Progenitor cell of endocrine pancreas (in vitro differentiated cells): ENCODE data around the gene FASN. TPM values are rescaled to one million over a fixed set of nuclear protein-coding genes. Genes with fewer than 3 reads are reported as not detected.

Source experiments
- DNase-seq: peaks from one replicate; pipeline ENCODE4 v3.0.0; 2021; ENCODE audit warnings: low spot score; ENCODE audit not compliant: unreplicated experiment
- H3K27ac Mint-ChIP-seq: 2 replicates; pipeline ENCODE4 v1.8.0; 2021; ENCODE audit warnings: mild to moderate bottlenecking, moderate library complexity, mixed read lengths
- H3K27me3 Mint-ChIP-seq: 2 replicates; pipeline ENCODE4 v1.8.0; 2021; ENCODE audit warnings: mixed read lengths
- H3K36me3 Mint-ChIP-seq: 2 replicates; pipeline ENCODE4 v1.8.0; 2022; ENCODE audit warnings: mixed read lengths; ENCODE audit not compliant: insufficient read depth
- H3K4me1 Mint-ChIP-seq: 2 replicates; pipeline ENCODE4 v1.8.0; 2021; ENCODE audit warnings: low read depth, mixed read lengths
- H3K4me3 Mint-ChIP-seq: 2 replicates; pipeline ENCODE4 v1.8.0; 2021; ENCODE audit warnings: low read depth, mild to moderate bottlenecking, moderate library complexity, mixed read lengths
- H3K9me3 Mint-ChIP-seq: 2 replicates; pipeline ENCODE4 v1.8.0; 2021; ENCODE audit warnings: low read depth, mixed read lengths
- total RNA-seq: library from RNA; stranded (reverse); gene quantifications from 2 replicates; pipeline ENCODE4 v1.2.1, GENCODE V29; 2021
- TF ChIP-seq, protein P1 (sequence below): fragments of 200-600 bp; sonication (generic); IDR thresholded peaks from one replicate; pipeline ENCODE4 v1.5.0; 2021; ENCODE audit warnings: antibody characterized with exemption, mild to moderate bottlenecking; ENCODE audit not compliant: unreplicated experiment

The FASN gene
- total RNA-seq, 1 donor from 2014 or later = 308 TPM

- H3K4me1 Mint-ChIP-seq = no peaks in the 10 kb centered on the region
- no peak overlapping the region for H3K27ac Mint-ChIP-seq
- H3K9me3 Mint-ChIP-seq = no peaks in the 10 kb centered on the region
- H3K27me3 Mint-ChIP-seq = no peaks in the 10 kb centered on the region
- DNase-seq = no peak
- TF ChIP-seq, protein P1, sequence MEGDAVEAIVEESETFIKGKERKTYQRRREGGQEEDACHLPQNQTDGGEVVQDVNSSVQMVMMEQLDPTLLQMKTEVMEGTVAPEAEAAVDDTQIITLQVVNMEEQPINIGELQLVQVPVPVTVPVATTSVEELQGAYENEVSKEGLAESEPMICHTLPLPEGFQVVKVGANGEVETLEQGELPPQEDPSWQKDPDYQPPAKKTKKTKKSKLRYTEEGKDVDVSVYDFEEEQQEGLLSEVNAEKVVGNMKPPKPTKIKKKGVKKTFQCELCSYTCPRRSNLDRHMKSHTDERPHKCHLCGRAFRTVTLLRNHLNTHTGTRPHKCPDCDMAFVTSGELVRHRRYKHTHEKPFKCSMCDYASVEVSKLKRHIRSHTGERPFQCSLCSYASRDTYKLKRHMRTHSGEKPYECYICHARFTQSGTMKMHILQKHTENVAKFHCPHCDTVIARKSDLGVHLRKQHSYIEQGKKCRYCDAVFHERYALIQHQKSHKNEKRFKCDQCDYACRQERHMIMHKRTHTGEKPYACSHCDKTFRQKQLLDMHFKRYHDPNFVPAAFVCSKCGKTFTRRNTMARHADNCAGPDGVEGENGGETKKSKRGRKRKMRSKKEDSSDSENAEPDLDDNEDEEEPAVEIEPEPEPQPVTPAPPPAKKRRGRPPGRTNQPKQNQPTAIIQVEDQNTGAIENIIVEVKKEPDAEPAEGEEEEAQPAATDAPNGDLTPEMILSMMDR = no peak
- H3K4me3 Mint-ChIP-seq = no peak overlapping the region
- H3K36me3 Mint-ChIP-seq = peaks cover 2% of the 10 kb centered on the region
Observed at GRCh38 chr17:82060614-82061013, 37.4 kb downstream of the FASN start.

GRCh38 chr17:82060001-82060380 is 38.0 kb downstream of the FASN start:
- Mint-ChIP-seq H3K4me1 (no peaks in the 10 kb centered on the region), H3K9me3 (no peaks in the 10 kb centered on the region), H3K27ac (no peak overlapping the region), H3K4me3 (no peak overlapping the region), H3K27me3 (no peaks in the 10 kb centered on the region), H3K36me3 (peaks cover 2% of the 10 kb centered on the region)
- TF ChIP-seq, protein P1 = no peak
- no peak for DNase-seq

- no peak for DNase-seq
- Mint-ChIP-seq H3K4me1 (no peaks in the 10 kb centered on the region), H3K9me3 (no peaks in the 10 kb centered on the region), H3K36me3 (peaks cover 2% of the 10 kb centered on the region), H3K27ac (no peak overlapping the region), H3K27me3 (no peaks in the 10 kb centered on the region), H3K4me3 (no peak overlapping the region)
- TF ChIP-seq, protein P1 = no peak
Observed at GRCh38 chr17:82059272-82060000, 38.6 kb downstream of the FASN start.

- no peak for DNase-seq
- Mint-ChIP-seq H3K9me3 (no peaks in the 10 kb centered on the region), H3K4me3 (no peak overlapping the region), H3K36me3 (peaks cover 2% of the 10 kb centered on the region), H3K4me1 (no peaks in the 10 kb centered on the region), H3K27me3 (no peaks in the 10 kb centered on the region), H3K27ac (no peak overlapping the region)
- TF ChIP-seq, protein P1 = no peak
Observed at GRCh38 chr17:82058855-82059249, 39.2 kb downstream of the FASN start.

DNA sequence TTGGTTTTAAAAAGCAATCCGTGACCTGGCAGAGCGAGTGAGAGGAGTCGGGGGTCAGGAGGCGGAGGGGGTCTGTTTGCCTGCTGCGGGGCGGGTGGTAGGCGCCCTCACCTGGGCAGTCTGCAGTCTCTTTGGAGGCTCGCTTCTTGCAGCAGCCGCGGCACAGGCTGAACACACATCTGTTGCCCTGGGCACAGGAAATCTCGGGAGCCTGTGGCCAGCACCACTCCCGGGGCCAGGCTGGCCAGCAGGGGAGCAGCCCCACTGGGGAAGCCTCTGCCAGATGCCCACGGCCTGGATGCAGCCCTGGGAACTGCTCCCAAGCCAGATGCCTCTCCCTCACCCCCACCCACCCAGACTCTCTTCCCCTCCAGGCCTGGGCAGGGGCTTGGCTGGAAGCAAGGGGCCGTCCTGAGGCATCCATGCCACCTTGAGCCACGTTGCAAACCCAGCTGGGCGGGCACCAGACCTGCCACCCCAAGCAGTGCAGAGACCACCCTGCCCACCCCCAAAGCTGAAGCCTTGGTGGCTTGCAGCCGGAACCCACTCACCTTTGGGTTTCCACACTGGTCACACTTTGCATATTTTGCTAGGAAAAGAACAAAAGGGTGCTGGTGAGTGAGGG is 39.7 kb downstream of the FASN start:
- H3K27ac Mint-ChIP-seq = no peak overlapping the region
- no peak overlapping the region for H3K4me3 Mint-ChIP-seq
- no peaks in the 10 kb centered on the region for H3K27me3 Mint-ChIP-seq
- no peaks in the 10 kb centered on the region for H3K9me3 Mint-ChIP-seq
- no peak for DNase-seq
- H3K4me1 Mint-ChIP-seq = peaks cover under 1% of the 10 kb centered on the region
- TF ChIP-seq, protein P1 = no peak
- peaks cover 2% of the 10 kb centered on the region for H3K36me3 Mint-ChIP-seq
